GM13977 (cell line): ENCODE data around the gene CCDC191.

Experiments
- DNase-seq: peaks from one replicate; pipeline ENCODE4 v3.0.0; 2012; ENCODE audit warnings: low spot score
- CTCF ChIP-seq: IDR thresholded peaks from 2 replicates; pipeline ENCODE4 v1.5.1; 2012; ENCODE audit warnings: mild to moderate bottlenecking, control low read depth; ENCODE audit not compliant: insufficient read depth; ENCODE audit errors: extremely low read depth, missing control alignments
- in situ Hi-C: fragments of 300-500 bp; cut with MboI; formaldehyde crosslinking; loops from one replicate; pipeline ENCODE4 v1.12.0; 2022; ENCODE audit warnings: low sequenced_read_pairs, low pct_unique_long_range_greater_than_20kb, mixed read lengths, inconsistent platforms; ENCODE audit not compliant: unreplicated experiment

Gene CCDC191

GRCh38 chr3:114067804-114068203, 11.5 kb upstream of the CCDC191 start:
- in situ Hi-C loops, result no loop called here
- DNase-seq, result no peak
- TF ChIP-seq CTCF, result no peak

GRCh38 chr3:114060906-114061655, 4.8 kb upstream of the CCDC191 start:
- no peak for DNase-seq
- TF ChIP-seq CTCF, result no peak
- in situ Hi-C loops, result no loop called here

- no peak for DNase-seq
- in situ Hi-C loops, result no loop called here
- TF ChIP-seq CTCF, result no peak
These were observed 2.3 kb upstream of the CCDC191 start for GRCh38 chr3:114058646-114059045.

GRCh38 chr3:114057011-114057347, 653 bp upstream of the CCDC191 start:
- DNase-seq, result no peak
- in situ Hi-C loops, result no loop called here

GRCh38 chr3:114052216-114052615, 4.1 kb downstream of the CCDC191 start:
- in situ Hi-C loops, result no loop called here

More at GRCh38 chr3:114057011-114057347, 653 bp upstream of the CCDC191 start:
- no peak for TF ChIP-seq CTCF

GRCh38 chr3:114043205-114043604, 13.1 kb downstream of the CCDC191 start:
- TF ChIP-seq CTCF, result peak; percentile 12
- in situ Hi-C loops, result no loop called here
- DNase-seq, result no peak

More at GRCh38 chr3:114052216-114052615, 4.1 kb downstream of the CCDC191 start:
- TF ChIP-seq CTCF, result no peak
- DNase-seq, result no peak
